NK-92 (cell line): ENCODE results near the gene SSH3.

Source experiments
- DNase-seq: peaks from one replicate; lab custom pipeline; 2025; ENCODE audit not compliant: unreplicated experiment; lab: John Stamatoyannopoulos, UW

Gene SSH3

GRCh38 chr11:67290801-67291200 lies 12.5 kb upstream of the SSH3 start:
- DNase-seq, result no peak

DNA sequence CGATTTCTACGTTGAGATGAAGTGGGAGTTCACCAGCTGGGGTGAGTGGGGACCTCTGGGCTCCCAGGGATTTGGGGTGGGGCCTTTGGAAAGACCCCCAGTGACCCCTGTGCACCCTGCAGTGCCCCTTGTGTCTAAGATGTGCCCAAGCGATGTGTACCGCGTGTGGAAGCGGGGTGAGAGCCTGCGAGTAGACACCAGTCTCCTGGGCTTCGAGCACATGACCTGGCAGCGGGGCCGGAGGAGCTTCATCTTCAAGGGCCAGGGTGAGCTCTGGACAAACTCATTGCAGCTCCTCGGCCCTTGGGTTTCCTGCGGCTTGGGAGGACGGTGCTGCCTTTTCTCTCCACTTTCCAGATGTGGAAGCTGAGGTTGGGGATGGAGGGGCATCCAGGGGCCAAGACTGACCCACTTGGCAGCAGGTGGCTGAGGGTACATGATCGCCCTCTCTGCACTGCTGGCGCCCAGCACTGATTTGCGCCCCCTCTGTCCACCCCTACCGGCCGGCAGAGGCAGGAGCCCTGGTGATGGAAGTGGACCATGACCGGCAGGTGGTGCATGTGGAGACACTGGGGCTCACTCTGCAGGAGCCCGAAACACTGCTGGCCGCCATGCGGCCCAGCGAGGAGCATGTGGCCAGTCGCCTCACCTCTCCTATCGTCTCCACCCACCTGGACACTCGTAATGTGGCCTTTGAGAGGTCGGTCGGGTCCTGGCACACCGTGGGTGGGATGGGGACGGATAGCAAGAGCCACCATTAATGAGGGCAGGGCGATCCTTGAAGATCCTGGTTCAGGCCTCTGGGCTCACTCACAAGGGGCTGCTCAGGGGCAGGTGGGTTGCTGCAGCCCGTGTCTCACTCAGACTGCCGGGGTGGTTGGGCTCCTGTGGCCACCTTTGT lies 11.6 kb upstream of the SSH3 start:
- no peak for DNase-seq

GRCh38 chr11:67292671-67293070 lies 10.7 kb upstream of the SSH3 start:
- DNase-seq, result no peak

- no peak for DNase-seq
Measured at GRCh38 chr11:67293090-67293489, 10.2 kb upstream of the SSH3 start.

DNA sequence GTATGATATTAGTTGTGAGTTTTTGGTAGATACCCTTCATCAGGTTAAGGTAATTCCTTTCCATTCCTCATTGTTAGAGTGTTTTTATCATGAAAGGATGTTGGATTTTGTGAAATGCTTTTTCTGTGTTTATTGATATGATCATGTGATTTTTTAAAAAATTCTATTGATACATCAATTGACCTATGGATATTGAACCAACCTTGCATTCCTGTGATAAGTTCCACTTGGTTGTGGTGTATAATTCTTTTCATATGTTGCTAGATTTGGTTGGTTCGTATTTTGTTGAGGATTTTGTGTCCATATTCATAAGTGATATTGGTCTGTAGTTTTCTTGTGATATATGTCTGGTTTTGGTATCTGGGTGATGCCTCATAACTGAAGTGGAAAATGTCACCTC lies 7.5 kb upstream of the SSH3 start:
- no peak for DNase-seq

DNA sequence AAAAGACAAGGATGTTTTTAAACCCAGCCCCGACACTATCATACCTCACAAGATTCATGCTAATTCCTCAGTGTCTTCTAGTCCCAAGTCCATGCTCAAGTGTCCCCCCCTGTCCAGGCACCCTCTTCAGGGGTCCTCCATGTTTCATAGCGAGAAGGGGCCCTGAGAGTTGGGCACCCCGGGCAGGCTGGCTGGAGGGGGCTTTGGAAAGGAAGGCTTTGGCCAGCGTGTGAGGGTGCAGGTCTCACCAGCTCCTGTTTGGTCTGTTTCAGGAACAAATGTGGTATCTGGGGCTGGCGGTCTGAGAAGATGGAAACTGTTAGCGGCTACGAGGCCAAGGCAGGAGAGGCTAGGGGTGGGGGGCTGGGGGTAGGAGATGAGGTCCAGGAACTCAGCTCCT lies 4.5 kb upstream of the SSH3 start:
- DNase-seq, result no peak

GRCh38 chr11:67299471-67300191 lies 3.7 kb upstream of the SSH3 start:
- DNase-seq, result no peak

- no peak for DNase-seq
Measured at GRCh38 chr11:67300256-67300755, 3.0 kb upstream of the SSH3 start.

DNA sequence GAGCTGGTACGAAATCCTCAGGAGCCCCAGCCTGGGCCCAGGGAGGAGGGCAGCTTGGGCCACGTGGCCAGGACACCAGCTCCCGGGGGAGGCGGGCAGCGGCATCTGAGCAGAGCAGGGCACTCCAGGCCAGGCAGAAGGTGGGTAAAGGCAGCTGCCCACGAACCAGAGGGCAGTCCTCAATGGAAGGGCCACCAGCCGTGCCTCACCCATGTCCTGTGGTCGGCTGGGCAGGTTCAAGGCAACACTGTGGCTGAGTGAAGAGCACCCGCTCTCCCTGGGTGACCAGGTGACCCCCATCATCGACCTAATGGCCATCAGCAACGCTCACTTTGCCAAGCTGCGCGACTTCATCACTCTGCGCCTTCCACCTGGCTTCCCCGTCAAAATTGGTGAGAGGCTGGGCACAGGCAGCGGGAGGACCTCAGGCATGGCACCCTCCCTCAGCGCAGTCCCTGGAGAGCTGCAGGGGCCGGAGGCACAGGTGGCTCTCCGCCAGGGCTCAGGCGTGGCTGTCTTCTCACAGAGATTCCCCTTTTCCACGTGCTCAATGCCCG lies 2.5 kb upstream of the SSH3 start:
- DNase-seq, result no peak

GRCh38 chr11:67301313-67301921 lies 1.9 kb upstream of the SSH3 start:
- DNase-seq, result no peak

GRCh38 chr11:67301951-67302516 lies 1.3 kb upstream of the SSH3 start:
- DNase-seq, result no peak

- no peak for DNase-seq
Measured at GRCh38 chr11:67302571-67303131, 679 bp upstream of the SSH3 start.

GRCh38 chr11:67303835-67304411 lies 593 bp downstream of the SSH3 start:
- DNase-seq, result no peak

DNA sequence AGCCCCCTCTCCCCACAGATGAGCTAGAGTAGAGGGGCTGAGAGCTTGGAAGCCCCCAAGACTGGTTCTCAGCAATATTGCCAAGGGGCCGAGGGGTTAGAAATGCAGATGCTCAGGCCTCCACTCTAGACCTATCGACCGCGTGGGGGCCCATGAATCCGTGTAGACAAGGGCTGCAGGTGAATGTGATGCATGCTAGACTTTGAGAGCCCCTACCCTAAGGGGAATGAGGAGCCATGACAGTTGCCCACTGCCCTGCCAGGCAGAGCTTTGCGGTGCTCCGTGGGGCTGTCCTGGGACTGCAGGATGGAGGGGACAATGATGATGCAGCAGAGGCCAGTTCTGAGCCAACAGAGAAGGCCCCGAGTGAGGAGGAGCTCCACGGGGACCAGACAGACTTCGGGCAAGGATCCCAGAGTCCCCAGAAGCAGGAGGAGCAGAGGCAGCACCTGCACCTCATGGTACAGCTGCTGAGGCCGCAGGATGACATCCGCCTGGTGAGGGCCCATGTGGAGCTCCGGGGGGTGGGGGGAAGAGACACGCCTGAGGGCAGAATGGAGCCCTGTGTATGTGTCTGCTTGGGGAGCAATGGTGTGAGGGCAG lies 1.3 kb downstream of the SSH3 start:
- DNase-seq, result no peak

GRCh38 chr11:67306769-67307544 lies 3.6 kb downstream of the SSH3 start:
- DNase-seq, result no peak

- DNase-seq, result no peak
Measured at GRCh38 chr11:67307545-67308001, 4.2 kb downstream of the SSH3 start.

- no peak for DNase-seq
Measured at GRCh38 chr11:67308031-67308866, 4.9 kb downstream of the SSH3 start.

- DNase-seq, result no peak
Measured at GRCh38 chr11:67309166-67309565, 5.8 kb downstream of the SSH3 start.
